Memory B cell (primary cell): Measurements from ENCODE around the gene RAB11A.

Experiments used
- ATAC-seq: fragments of 150-1000 bp; cut with Tn5 transposase; 2 replicates; pipeline ENCODE4 v1.10.0; 2021; ENCODE audit warnings: low read depth, mild to moderate bottlenecking, moderate library complexity
- DNase-seq, 2 donors: peaks; one replicate each; pipeline ENCODE4 v3.0.0; 2022; ENCODE audit warnings: low spot score in 2 of 2
- H3K27ac Mint-ChIP-seq: one replicate; pipeline ENCODE4 v1.8.0; 2022; ENCODE audit warnings: mild to moderate bottlenecking, moderate library complexity, mixed read lengths
- H3K27me3 Mint-ChIP-seq: one replicate; pipeline ENCODE4 v1.8.0; 2022; ENCODE audit warnings: mixed read lengths
- H3K36me3 Mint-ChIP-seq: one replicate; pipeline ENCODE4 v1.8.0; 2022; ENCODE audit warnings: mild to moderate bottlenecking, mixed read lengths
- H3K4me1 Mint-ChIP-seq: one replicate; pipeline ENCODE4 v1.8.0; 2022; ENCODE audit warnings: mixed read lengths
- H3K4me3 Mint-ChIP-seq: one replicate; pipeline ENCODE4 v1.8.0; 2022; ENCODE audit warnings: mild to moderate bottlenecking, moderate library complexity, mixed read lengths
- H3K9me3 Mint-ChIP-seq: one replicate; pipeline ENCODE4 v1.8.0; 2022; ENCODE audit warnings: mixed read lengths

The RAB11A gene

GRCh38 chr15:65920825-65921309 is 51.6 kb downstream of the RAB11A start:
- DNase-seq: no peak
- Mint-ChIP-seq H3K27me3 (no peaks in the 10 kb centered on the region), H3K4me3 (no peak overlapping the region), H3K4me1 (peaks cover 53% of the 10 kb centered on the region), H3K27ac (peak overlapping the region; percentile 85), H3K9me3 (no peaks in the 10 kb centered on the region), H3K36me3 (no peaks in the 10 kb centered on the region)
- ATAC-seq: no peak

DNA sequence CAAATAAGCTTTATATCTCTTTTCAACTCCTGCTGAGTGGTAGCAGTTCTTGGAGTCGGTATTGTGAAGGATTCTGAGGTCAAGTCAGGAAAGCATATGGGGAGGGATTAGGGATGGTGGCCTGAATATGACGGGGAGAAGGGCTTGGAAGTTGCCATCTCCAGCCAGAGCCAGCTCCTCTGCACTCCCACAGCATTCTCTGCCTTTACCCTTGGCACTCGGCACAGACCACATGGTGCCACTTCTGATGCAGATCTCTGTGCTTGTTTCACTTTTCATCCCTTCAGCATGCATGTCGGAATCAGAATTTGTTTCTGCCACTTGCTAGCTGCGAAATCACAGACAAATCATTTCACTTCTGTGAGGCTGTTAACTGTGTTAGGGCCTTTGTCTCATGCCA is 52.5 kb downstream of the RAB11A start:
- DNase-seq: peak in 1 of 2 donors; percentile 11
- peak; percentile 21 for ATAC-seq
- Mint-ChIP-seq H3K27me3 (no peaks in the 10 kb centered on the region), H3K4me3 (peak overlapping the region; percentile 59), H3K36me3 (no peaks in the 10 kb centered on the region), H3K27ac (peak overlapping the region; percentile 85), H3K9me3 (no peaks in the 10 kb centered on the region), H3K4me1 (peaks cover 44% of the 10 kb centered on the region)

GRCh38 chr15:65922621-65923020 is 53.3 kb downstream of the RAB11A start:
- H3K4me3 Mint-ChIP-seq: no peak overlapping the region
- no peak for ATAC-seq

DNA sequence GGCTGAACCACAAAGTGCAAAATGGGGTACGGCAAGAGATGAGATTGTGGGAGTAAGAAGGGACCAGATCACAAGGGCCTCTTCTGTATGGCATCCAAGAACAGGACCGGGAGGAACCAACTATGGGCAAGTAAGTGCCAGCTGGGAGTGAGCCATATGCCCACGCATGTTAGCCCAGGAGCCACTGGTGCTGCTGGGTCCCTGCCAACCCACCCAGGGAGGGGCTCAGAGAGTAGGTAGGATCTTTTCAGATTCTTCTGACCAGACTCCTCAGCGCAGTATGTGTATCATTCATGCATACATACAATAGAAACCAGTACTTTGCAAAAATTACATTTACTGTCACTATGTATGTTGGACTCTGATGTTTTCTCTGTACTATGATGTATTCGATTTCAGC is 54.0 kb downstream of the RAB11A start:
- H3K27ac Mint-ChIP-seq: no peak overlapping the region
- H3K9me3 Mint-ChIP-seq: no peaks in the 10 kb centered on the region
- peaks cover 35% of the 10 kb centered on the region for H3K4me1 Mint-ChIP-seq
- no peak overlapping the region for H3K4me3 Mint-ChIP-seq
- H3K27me3 Mint-ChIP-seq: no peaks in the 10 kb centered on the region
- ATAC-seq (no peak), DNase-seq (no peak)
- no peaks in the 10 kb centered on the region for H3K36me3 Mint-ChIP-seq

More at GRCh38 chr15:65922621-65923020, 53.3 kb downstream of the RAB11A start:
- Mint-ChIP-seq H3K27me3 (no peaks in the 10 kb centered on the region), H3K27ac (no peak overlapping the region), H3K4me1 (peaks cover 39% of the 10 kb centered on the region), H3K9me3 (no peaks in the 10 kb centered on the region), H3K36me3 (no peaks in the 10 kb centered on the region)
- DNase-seq: no peak

DNA sequence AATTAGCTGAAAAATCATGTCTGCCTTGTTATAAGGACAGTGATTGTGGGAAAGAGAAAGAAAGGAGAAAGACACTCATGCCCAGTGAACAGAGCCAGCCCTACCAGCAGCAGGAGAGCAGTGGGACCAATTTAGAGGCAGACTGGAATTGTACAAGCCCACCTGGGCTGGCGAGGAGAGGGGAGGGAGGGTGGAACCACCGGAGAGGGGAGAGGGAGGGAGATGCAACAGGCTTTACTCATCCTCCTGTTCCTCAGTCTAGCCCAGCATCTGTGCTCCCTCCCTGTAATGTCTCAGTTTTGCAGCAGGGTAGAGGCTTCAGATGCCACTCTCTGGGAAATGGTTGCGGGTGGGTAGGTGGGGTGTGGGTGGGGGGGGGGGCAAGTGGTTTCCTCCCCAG is 54.7 kb downstream of the RAB11A start:
- no peaks in the 10 kb centered on the region for H3K27me3 Mint-ChIP-seq
- DNase-seq (no peak), ATAC-seq (no peak)
- peaks cover 28% of the 10 kb centered on the region for H3K4me1 Mint-ChIP-seq
- no peak overlapping the region for H3K4me3 Mint-ChIP-seq
- H3K36me3 Mint-ChIP-seq: no peaks in the 10 kb centered on the region
- no peaks in the 10 kb centered on the region for H3K9me3 Mint-ChIP-seq
- peak overlapping the region; percentile 9 for H3K27ac Mint-ChIP-seq

DNA sequence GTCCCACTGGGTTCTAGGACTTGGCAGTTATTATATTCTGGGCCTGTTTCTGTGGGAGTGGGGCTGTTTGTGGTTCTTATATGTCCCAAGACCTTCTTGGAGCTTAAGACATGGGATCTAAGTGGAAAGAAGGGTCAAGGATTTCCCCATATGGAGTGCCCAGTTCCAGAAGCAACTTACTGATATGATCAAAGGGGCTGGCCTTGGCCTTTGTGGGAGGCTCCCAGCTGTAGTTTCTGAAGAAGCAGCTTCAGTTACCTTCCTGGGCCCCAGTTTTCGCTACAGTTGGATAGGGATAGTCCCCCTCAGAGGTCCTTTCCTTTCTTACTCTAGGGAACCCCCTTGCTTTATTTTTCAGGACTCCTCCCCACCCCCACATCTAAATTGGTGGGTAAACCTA is 56.0 kb downstream of the RAB11A start:
- ATAC-seq: no peak
- no peak for DNase-seq
- Mint-ChIP-seq H3K27ac (no peak overlapping the region), H3K27me3 (no peaks in the 10 kb centered on the region), H3K36me3 (no peaks in the 10 kb centered on the region), H3K4me3 (no peak overlapping the region), H3K4me1 (peaks cover 26% of the 10 kb centered on the region), H3K9me3 (no peaks in the 10 kb centered on the region)

- Mint-ChIP-seq H3K27me3 (no peaks in the 10 kb centered on the region), H3K4me3 (no peak overlapping the region), H3K36me3 (no peaks in the 10 kb centered on the region), H3K4me1 (peaks cover 15% of the 10 kb centered on the region), H3K9me3 (no peaks in the 10 kb centered on the region), H3K27ac (no peak overlapping the region)
- DNase-seq: no peak
- no peak for ATAC-seq
Observed at GRCh38 chr15:65926459-65926858, 57.2 kb downstream of the RAB11A start.

- H3K9me3 Mint-ChIP-seq: no peaks in the 10 kb centered on the region
- no peaks in the 10 kb centered on the region for H3K27me3 Mint-ChIP-seq
- no peak overlapping the region for H3K4me3 Mint-ChIP-seq
- no peak overlapping the region for H3K27ac Mint-ChIP-seq
- DNase-seq (no peak), ATAC-seq (no peak)
- H3K4me1 Mint-ChIP-seq: peaks cover 10% of the 10 kb centered on the region
- no peaks in the 10 kb centered on the region for H3K36me3 Mint-ChIP-seq
Observed at GRCh38 chr15:65926899-65927298, 57.6 kb downstream of the RAB11A start.

DNA sequence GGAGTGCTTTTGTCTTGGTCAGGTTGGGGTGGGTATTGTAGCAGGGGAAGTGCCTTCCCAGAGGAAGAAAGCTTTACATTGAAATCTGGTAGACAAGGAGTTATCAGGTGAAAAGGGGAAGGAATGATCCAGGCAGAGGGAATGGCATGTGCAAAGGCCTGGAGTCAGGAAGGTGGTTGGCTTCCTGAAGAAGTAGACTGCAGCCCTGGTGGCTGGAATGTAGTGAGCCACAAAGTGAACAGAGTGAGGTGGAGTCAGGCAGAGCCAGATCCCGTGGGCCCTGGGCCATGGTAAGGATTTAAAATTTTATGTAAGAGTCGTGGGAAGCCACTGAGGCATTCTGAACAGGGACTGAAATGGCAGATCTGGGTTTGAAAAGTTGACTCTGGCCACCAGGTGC is 58.3 kb downstream of the RAB11A start:
- DNase-seq (no peak), ATAC-seq (no peak)
- no peaks in the 10 kb centered on the region for H3K36me3 Mint-ChIP-seq
- peaks cover 4% of the 10 kb centered on the region for H3K4me1 Mint-ChIP-seq
- H3K27me3 Mint-ChIP-seq: no peaks in the 10 kb centered on the region
- no peak overlapping the region for H3K4me3 Mint-ChIP-seq
- H3K27ac Mint-ChIP-seq: peak overlapping the region; percentile 28
- H3K9me3 Mint-ChIP-seq: no peaks in the 10 kb centered on the region

DNA sequence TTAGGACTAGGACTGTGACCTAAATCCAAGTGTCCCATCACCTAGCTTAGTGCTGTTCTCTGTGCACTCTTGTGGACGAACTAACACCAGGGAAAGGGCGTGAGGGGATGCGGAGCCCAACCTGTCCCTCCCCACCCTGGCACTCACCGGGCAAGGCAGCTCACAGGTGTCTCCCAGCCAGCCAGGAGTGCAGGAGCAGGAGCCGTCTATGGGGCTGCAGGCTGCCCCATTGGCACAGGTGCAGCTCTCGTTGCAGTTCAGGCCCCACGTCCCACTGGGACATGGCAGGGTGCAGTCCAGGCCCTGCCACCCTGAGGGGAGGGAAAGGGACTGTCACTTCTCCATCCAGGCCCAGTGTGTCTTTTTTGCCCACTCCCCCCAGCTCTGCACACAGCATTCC is 60.3 kb downstream of the RAB11A start:
- H3K27ac Mint-ChIP-seq: no peak overlapping the region
- DNase-seq (no peak), ATAC-seq (no peak)
- H3K4me3 Mint-ChIP-seq: no peak overlapping the region
- H3K9me3 Mint-ChIP-seq: no peaks in the 10 kb centered on the region
- H3K36me3 Mint-ChIP-seq: no peaks in the 10 kb centered on the region
- H3K4me1 Mint-ChIP-seq: peaks cover 4% of the 10 kb centered on the region
- H3K27me3 Mint-ChIP-seq: no peaks in the 10 kb centered on the region

GRCh38 chr15:65930134-65930533 is 60.8 kb downstream of the RAB11A start:
- H3K27me3 Mint-ChIP-seq: no peaks in the 10 kb centered on the region
- no peak overlapping the region for H3K27ac Mint-ChIP-seq
- no peaks in the 10 kb centered on the region for H3K36me3 Mint-ChIP-seq
- no peak overlapping the region for H3K4me3 Mint-ChIP-seq
- ATAC-seq (no peak), DNase-seq (no peak)
- H3K4me1 Mint-ChIP-seq: peaks cover 4% of the 10 kb centered on the region
- no peaks in the 10 kb centered on the region for H3K9me3 Mint-ChIP-seq

GRCh38 chr15:65931221-65931620 is 61.9 kb downstream of the RAB11A start:
- H3K9me3 Mint-ChIP-seq: no peaks in the 10 kb centered on the region
- H3K36me3 Mint-ChIP-seq: no peaks in the 10 kb centered on the region
- H3K4me3 Mint-ChIP-seq: no peak overlapping the region
- no peak for ATAC-seq
- H3K27ac Mint-ChIP-seq: no peak overlapping the region
- DNase-seq: no peak
- peaks cover 4% of the 10 kb centered on the region for H3K4me1 Mint-ChIP-seq
- no peaks in the 10 kb centered on the region for H3K27me3 Mint-ChIP-seq

DNA sequence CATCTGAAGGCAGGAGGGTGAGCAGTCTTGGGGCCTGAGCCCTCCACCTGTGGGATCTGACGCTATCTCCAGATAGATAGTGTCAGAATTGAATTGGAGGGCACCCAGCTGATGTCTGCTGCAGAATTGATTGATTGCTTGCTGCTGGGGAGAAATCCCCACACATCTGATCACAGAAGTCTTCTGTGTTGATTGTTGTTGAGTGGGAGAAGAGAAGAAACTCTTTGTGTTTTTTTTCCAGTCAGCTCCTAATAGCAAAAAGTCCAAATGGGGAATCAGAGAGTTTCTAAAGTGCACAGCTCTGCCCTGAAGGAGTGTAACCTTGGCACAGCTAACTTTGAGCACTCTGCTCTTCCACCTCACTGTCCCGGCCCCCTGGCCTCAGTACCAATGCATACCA is 66.1 kb downstream of the RAB11A start:
- ATAC-seq: no peak
- no peak for DNase-seq
- H3K27me3 Mint-ChIP-seq: no peaks in the 10 kb centered on the region
- no peak overlapping the region for H3K27ac Mint-ChIP-seq
- peaks cover 2% of the 10 kb centered on the region for H3K4me1 Mint-ChIP-seq
- no peaks in the 10 kb centered on the region for H3K36me3 Mint-ChIP-seq
- H3K4me3 Mint-ChIP-seq: no peak overlapping the region
- no peaks in the 10 kb centered on the region for H3K9me3 Mint-ChIP-seq

DNA sequence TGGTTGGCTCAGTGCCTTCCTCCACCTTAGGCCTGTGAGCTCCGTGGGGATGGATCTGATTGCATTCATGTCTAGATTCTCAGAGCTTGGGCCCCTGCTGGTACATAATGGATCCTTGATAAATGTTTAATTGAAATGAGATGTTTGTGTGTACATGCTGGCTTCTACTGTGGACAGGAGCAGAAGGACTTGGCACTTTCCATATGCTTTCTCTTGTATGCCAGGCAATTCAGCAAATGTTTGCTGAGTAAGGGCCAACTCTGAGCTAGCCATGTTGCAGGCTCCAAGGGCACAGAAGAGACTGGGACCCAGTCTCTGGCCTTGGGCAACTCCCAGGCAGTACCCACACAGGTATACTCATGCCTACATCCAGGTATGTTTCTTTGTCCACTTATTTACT is 67.0 kb downstream of the RAB11A start:
- Mint-ChIP-seq H3K4me3 (no peak overlapping the region), H3K27me3 (no peaks in the 10 kb centered on the region), H3K36me3 (no peaks in the 10 kb centered on the region), H3K9me3 (no peaks in the 10 kb centered on the region), H3K4me1 (peaks cover 2% of the 10 kb centered on the region), H3K27ac (no peak overlapping the region)
- ATAC-seq: no peak
- DNase-seq: no peak

DNA sequence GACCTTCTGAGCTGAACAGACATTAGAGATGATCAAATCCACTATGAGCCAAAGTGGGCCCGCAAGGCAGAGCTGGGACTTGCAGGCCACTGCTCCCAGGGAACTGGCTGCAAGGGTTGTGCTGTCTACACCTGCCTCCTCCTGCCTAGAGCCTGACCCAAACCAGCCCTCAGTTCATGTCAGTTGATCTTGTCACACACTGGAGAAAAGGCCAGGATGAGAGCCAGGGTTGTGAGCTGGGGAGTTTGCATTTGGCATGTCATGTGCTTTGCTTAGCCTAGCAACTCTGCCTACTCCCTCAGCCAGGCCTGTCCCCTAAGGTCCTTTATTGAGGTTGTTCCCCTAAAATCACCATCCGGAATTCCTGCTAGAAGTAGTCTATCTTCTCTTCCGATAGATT is 67.8 kb downstream of the RAB11A start:
- no peak for DNase-seq
- Mint-ChIP-seq H3K9me3 (no peaks in the 10 kb centered on the region), H3K4me3 (no peak overlapping the region), H3K27me3 (no peaks in the 10 kb centered on the region), H3K27ac (no peak overlapping the region), H3K4me1 (peaks cover 2% of the 10 kb centered on the region), H3K36me3 (no peaks in the 10 kb centered on the region)
- no peak for ATAC-seq
